ENCODE results near the gene HSD17B13.

- TF ChIP-seq FOXM1 (IDR thresholded peaks at IDR 0.05; ENCODE audit: borderline replicate concordance), result no peak
- no peak for TF ChIP-seq CTBP1 (IDR thresholded peaks at IDR 0.05; ENCODE audit: borderline replicate concordance)
- TF ChIP-seq BHLHE40 (IDR thresholded peaks at IDR 0.05; ENCODE audit: borderline replicate concordance), result no peak
- no peak for TF ChIP-seq SP1 (IDR thresholded peaks at IDR 0.05)
- TF ChIP-seq TARDBP (IDR thresholded peaks at IDR 0.05), result no peak
- TF ChIP-seq LEF1 (IDR thresholded peaks at IDR 0.05; ENCODE audit: borderline replicate concordance), result no peak
- TF ChIP-seq SUZ12 (IDR thresholded peaks at IDR 0.05), result no peak
- TF ChIP-seq ZNF384 (IDR thresholded peaks at IDR 0.05), result no peak
- TF ChIP-seq ARNT (IDR thresholded peaks at IDR 0.05), result no peak
- no peak for TF ChIP-seq ELF4 (IDR thresholded peaks at IDR 0.05)
Measured at GRCh38 chr4:87333267-87333666, 10.6 kb upstream of the HSD17B13 start.
